ENCODE results near the gene ANXA6.

The ANXA6 gene

GRCh38 chr5:151071021-151071420 lies 86.6 kb downstream of the ANXA6 start:
- no peaks in the 10 kb centered on the region for H3K9me3 Mint-ChIP-seq
- no peak overlapping the region for H3K4me3 Mint-ChIP-seq
- no peak for ATAC-seq
- H3K36me3 Mint-ChIP-seq, result peaks cover 77% of the 10 kb centered on the region
- peaks cover 99% of the 10 kb centered on the region for H3K4me1 Mint-ChIP-seq
- peak overlapping the region; percentile 88 for H3K27ac Mint-ChIP-seq
- no peaks in the 10 kb centered on the region for H3K27me3 Mint-ChIP-seq

GRCh38 chr5:151070449-151070848 lies 87.1 kb downstream of the ANXA6 start:
- Mint-ChIP-seq H3K4me3 (no peak overlapping the region), H3K4me1 (peaks cover 99% of the 10 kb centered on the region), H3K27ac (peak overlapping the region; percentile 88), H3K27me3 (no peaks in the 10 kb centered on the region), H3K36me3 (peaks cover 76% of the 10 kb centered on the region), H3K9me3 (no peaks in the 10 kb centered on the region)
- ATAC-seq, result no peak

GRCh38 chr5:151068433-151069197 lies 89.0 kb downstream of the ANXA6 start:
- ATAC-seq, result peak; percentile 88
- H3K27me3 Mint-ChIP-seq, result no peaks in the 10 kb centered on the region
- peak overlapping the region; percentile 88 for H3K27ac Mint-ChIP-seq
- H3K36me3 Mint-ChIP-seq, result peaks cover 76% of the 10 kb centered on the region
- H3K4me3 Mint-ChIP-seq, result peak overlapping the region; percentile 75
- H3K9me3 Mint-ChIP-seq, result no peaks in the 10 kb centered on the region
- peaks cover 100% of the 10 kb centered on the region for H3K4me1 Mint-ChIP-seq

GRCh38 chr5:151067632-151068432 lies 89.7 kb downstream of the ANXA6 start:
- no peaks in the 10 kb centered on the region for H3K27me3 Mint-ChIP-seq
- H3K36me3 Mint-ChIP-seq, result peaks cover 76% of the 10 kb centered on the region
- ATAC-seq, result no peak
- H3K27ac Mint-ChIP-seq, result peak overlapping the region; percentile 88
- H3K4me1 Mint-ChIP-seq, result peaks cover 100% of the 10 kb centered on the region
- peak overlapping the region; percentile 75 for H3K4me3 Mint-ChIP-seq
- no peaks in the 10 kb centered on the region for H3K9me3 Mint-ChIP-seq

GRCh38 chr5:151066920-151067319 lies 90.7 kb downstream of the ANXA6 start:
- H3K27me3 Mint-ChIP-seq, result no peaks in the 10 kb centered on the region
- H3K4me1 Mint-ChIP-seq, result peaks cover 100% of the 10 kb centered on the region
- H3K36me3 Mint-ChIP-seq, result peaks cover 76% of the 10 kb centered on the region
- ATAC-seq, result peak; percentile 65
- peak overlapping the region; percentile 75 for H3K4me3 Mint-ChIP-seq
- peak overlapping the region; percentile 88 for H3K27ac Mint-ChIP-seq
- no peaks in the 10 kb centered on the region for H3K9me3 Mint-ChIP-seq

GRCh38 chr5:151065609-151066008 lies 92.0 kb downstream of the ANXA6 start:
- Mint-ChIP-seq H3K27ac (peak overlapping the region; percentile 88), H3K4me3 (peak overlapping the region; percentile 75), H3K9me3 (no peaks in the 10 kb centered on the region), H3K36me3 (peaks cover 78% of the 10 kb centered on the region), H3K4me1 (peaks cover 100% of the 10 kb centered on the region), H3K27me3 (no peaks in the 10 kb centered on the region)
- ATAC-seq, result peak; percentile 24

GRCh38 chr5:151064916-151065499 lies 92.6 kb downstream of the ANXA6 start:
- Mint-ChIP-seq H3K27ac (peak overlapping the region; percentile 88), H3K36me3 (peaks cover 81% of the 10 kb centered on the region), H3K4me1 (peaks cover 100% of the 10 kb centered on the region), H3K4me3 (peak overlapping the region; percentile 75), H3K9me3 (no peaks in the 10 kb centered on the region), H3K27me3 (no peaks in the 10 kb centered on the region)
- ATAC-seq, result no peak

- H3K36me3 Mint-ChIP-seq, result peaks cover 90% of the 10 kb centered on the region
- H3K27me3 Mint-ChIP-seq, result no peaks in the 10 kb centered on the region
- peak overlapping the region; percentile 88 for H3K27ac Mint-ChIP-seq
- ATAC-seq, result no peak
- H3K4me1 Mint-ChIP-seq, result peaks cover 100% of the 10 kb centered on the region
- peak overlapping the region; percentile 18 for H3K4me3 Mint-ChIP-seq
- H3K9me3 Mint-ChIP-seq, result no peaks in the 10 kb centered on the region
Observed at GRCh38 chr5:151063142-151063989, 94.2 kb downstream of the ANXA6 start.

- Mint-ChIP-seq H3K4me1 (peaks cover 96% of the 10 kb centered on the region), H3K4me3 (no peak overlapping the region), H3K36me3 (peaks cover 87% of the 10 kb centered on the region), H3K9me3 (no peaks in the 10 kb centered on the region), H3K27me3 (no peaks in the 10 kb centered on the region), H3K27ac (peak overlapping the region; percentile 89)
- ATAC-seq, result no peak
Observed at GRCh38 chr5:151062405-151063141, 95.0 kb downstream of the ANXA6 start.

- Mint-ChIP-seq H3K27ac (peak overlapping the region; percentile 89), H3K4me1 (peaks cover 95% of the 10 kb centered on the region), H3K27me3 (no peaks in the 10 kb centered on the region), H3K4me3 (peak overlapping the region; percentile 56), H3K9me3 (no peaks in the 10 kb centered on the region), H3K36me3 (peaks cover 86% of the 10 kb centered on the region)
- ATAC-seq, result no peak
Observed at GRCh38 chr5:151060742-151061141, 96.8 kb downstream of the ANXA6 start.

- Mint-ChIP-seq H3K4me1 (peaks cover 91% of the 10 kb centered on the region), H3K27ac (peak overlapping the region; percentile 89), H3K4me3 (peak overlapping the region; percentile 71), H3K27me3 (no peaks in the 10 kb centered on the region), H3K9me3 (no peaks in the 10 kb centered on the region), H3K36me3 (peaks cover 91% of the 10 kb centered on the region)
- ATAC-seq, result peak; percentile 58
Observed at GRCh38 chr5:151058891-151059489, 98.6 kb downstream of the ANXA6 start.

- H3K4me1 Mint-ChIP-seq, result peaks cover 88% of the 10 kb centered on the region
- no peak for ATAC-seq
- H3K27me3 Mint-ChIP-seq, result no peaks in the 10 kb centered on the region
- no peaks in the 10 kb centered on the region for H3K9me3 Mint-ChIP-seq
- no peak overlapping the region for H3K4me3 Mint-ChIP-seq
- H3K27ac Mint-ChIP-seq, result peak overlapping the region; percentile 89
- H3K36me3 Mint-ChIP-seq, result peaks cover 91% of the 10 kb centered on the region
Observed at GRCh38 chr5:151058301-151058700, 99.3 kb downstream of the ANXA6 start.

- Mint-ChIP-seq H3K9me3 (no peaks in the 10 kb centered on the region), H3K27me3 (no peaks in the 10 kb centered on the region), H3K36me3 (peaks cover 91% of the 10 kb centered on the region), H3K4me3 (no peak overlapping the region), H3K27ac (peak overlapping the region; percentile 6), H3K4me1 (peaks cover 88% of the 10 kb centered on the region)
- ATAC-seq, result no peak
Observed at GRCh38 chr5:151056379-151057325, 100.9 kb downstream of the ANXA6 start.

All from stimulated activated memory B cell treated with anti-CD40 and anti-IgM and Interleukin-4, amounts not matched to agents 10 μg/mL and 1 μg/mL and 100 μg/mL, for 72 hours (primary cell).